B cell (primary cell): ENCODE measurements around the gene CIAO2B. TPM values are rescaled to one million over a fixed set of nuclear protein-coding genes. Genes with fewer than 3 reads are reported as not detected.

Experiments
- ATAC-seq: fragments of 200-7000 bp; cut with Tn5 transposase; one replicate; pipeline ENCODE4 v1.10.0; 2021; ENCODE audit warnings: low read depth, mild to moderate bottlenecking, moderate number of reproducible peaks, moderate library complexity
- CTCF ChIA-PET: fragments of 350-600 bp; sonication (Branson Sonifier 250); formaldehyde crosslinking; loops from one replicate; lab custom pipeline; 2021; ENCODE audit warnings: antibody characterized with exemption, inconsistent platforms; lab: Charles Lee
- POLR2A ChIA-PET: fragments of 350-600 bp; sonication (Branson Sonifier 250); formaldehyde crosslinking; loops from one replicate; lab custom pipeline; 2021; ENCODE audit warnings: antibody characterized with exemption; lab: Charles Lee
- DNase-seq: peaks from one replicate; pipeline ENCODE4 v3.0.0; 2013
- H2AFZ ChIP-seq: 2 replicates; pipeline ENCODE4 v1.6.1; 2012; ENCODE audit warnings: mild to moderate bottlenecking, low read depth, low read length; ENCODE audit not compliant: insufficient read depth, poor library complexity, severe bottlenecking
- H3K27ac ChIP-seq, 2 donors: 1 replicate in 1 of 2; 2 replicates in 1 of 2; pipeline ENCODE4 v1.5.1; 2012 to 2013; ENCODE audit warnings: low read length in 2 of 2, mild to moderate bottlenecking in 2 of 2, moderate library complexity in 1 of 2
- H3K27me3 ChIP-seq, 4 experiments: fragments of 200-600 bp in 1 of 4; sonication (generic) in 1 of 4; replicated peaks in 1 of 4; 1 replicate in 2 of 4; 2 replicates in 2 of 4; pipeline versions ENCODE4 v1.6.1 to v1.7.0; 2013 to 2016; ENCODE audit warnings: low read length in 3 of 4, mild to moderate bottlenecking in 2 of 4, mixed read lengths in 1 of 4, moderate library complexity in 1 of 4; ENCODE audit not compliant: insufficient read depth in 4 of 4, control insufficient read depth in 3 of 4; ENCODE audit errors: control extremely low read depth in 1 of 4
- H3K36me3 ChIP-seq, 2 experiments: replicated peaks in 1 of 2; 1 replicate in 1 of 2; 2 replicates in 1 of 2; pipeline versions ENCODE4 v1.6.1 to v1.7.1; 2013; ENCODE audit warnings: low read length in 1 of 2; ENCODE audit not compliant: insufficient read depth in 2 of 2, control insufficient read depth in 1 of 2; ENCODE audit errors: control extremely low read depth in 1 of 2, extremely low read depth in 1 of 2
- H3K4me1 ChIP-seq, 2 donors: fragments of 200-600 bp in 1 of 2; sonication (generic) in 1 of 2; 1 replicate in 1 of 2; 2 replicates in 1 of 2; pipeline versions ENCODE4 v1.5.1 to v1.6.1; 2013 to 2017; ENCODE audit warnings: low read length in 2 of 2; ENCODE audit not compliant: control insufficient read depth in 2 of 2, insufficient read depth in 2 of 2
- H3K4me2 ChIP-seq: replicated peaks from 2 replicates; pipeline ENCODE3; 2012; ENCODE audit warnings: mild to moderate bottlenecking, low read depth, low read length; ENCODE audit not compliant: poor library complexity, severe bottlenecking
- H3K4me3 ChIP-seq, 5 experiments: fragments of 200-600 bp in 1 of 5; sonication (generic) in 1 of 5; 1 replicate in 3 of 5; 2 replicates in 2 of 5; pipeline versions ENCODE4 v1.5.1 to v1.7.0; 2011 to 2016; ENCODE audit warnings: low read length in 4 of 5, mild to moderate bottlenecking in 4 of 5, low read depth in 2 of 5, control low read depth in 1 of 5, moderate library complexity in 1 of 5; ENCODE audit not compliant: insufficient read depth in 1 of 5; ENCODE audit errors: control extremely low read depth in 1 of 5, extremely low read depth in 1 of 5
- H3K79me2 ChIP-seq: fragments of 200-600 bp; sonication (generic); one replicate; pipeline ENCODE4 v1.6.0; 2016; ENCODE audit warnings: low read length; ENCODE audit not compliant: control insufficient read depth, insufficient read depth
- H3K9ac ChIP-seq: fragments of 200-600 bp; sonication (generic); 2 replicates; pipeline ENCODE4 v1.6.1; 2017; ENCODE audit warnings: mild to moderate bottlenecking, low read length, moderate library complexity
- H3K9me3 ChIP-seq, 3 donors: one replicate each; pipeline versions ENCODE4 v1.6.1 to v1.7.1; 2013; ENCODE audit warnings: low read length in 2 of 3; ENCODE audit not compliant: control insufficient read depth in 2 of 3, insufficient read depth in 1 of 3; ENCODE audit errors: control extremely low read depth in 1 of 3
- H4K20me1 ChIP-seq: 2 replicates; pipeline ENCODE4 v1.6.0; 2012; ENCODE audit warnings: mild to moderate bottlenecking, low read length; ENCODE audit not compliant: insufficient read depth, control insufficient read depth, poor library complexity, severe bottlenecking
- H3K27ac Mint-ChIP-seq: one replicate; pipeline ENCODE4 v1.8.0; 2021; ENCODE audit warnings: mixed read lengths
- H3K27me3 Mint-ChIP-seq: one replicate; pipeline ENCODE4 v1.8.0; 2021; ENCODE audit warnings: mixed read lengths
- H3K4me1 Mint-ChIP-seq: one replicate; pipeline ENCODE4 v1.8.0; 2021; ENCODE audit warnings: mixed read lengths
- H3K4me3 Mint-ChIP-seq: one replicate; pipeline ENCODE4 v1.8.0; 2021; ENCODE audit warnings: mixed read lengths
- H3K9me3 Mint-ChIP-seq: one replicate; pipeline ENCODE4 v1.8.0; 2022; ENCODE audit warnings: mixed read lengths; ENCODE audit not compliant: insufficient read depth
- EZH2 ChIP-seq: IDR thresholded peaks from 2 replicates; pipeline ENCODE4 v1.6.1; 2012; ENCODE audit warnings: borderline replicate concordance, low read depth, mild to moderate bottlenecking, moderate library complexity, low read length; ENCODE audit not compliant: insufficient read depth, poor library complexity, severe bottlenecking
- WGBS: methylation state at CpG from one replicate; pipeline ENCODE4 v1.1.5; 2013; ENCODE audit warnings: missing lambda C conversion rate; ENCODE audit not compliant: insufficient coverage; 5-methylcytosine and 5-hydroxymethylcytosine counted together
- intact Hi-C: fragments of 100-400 bp; cut with micrococcal nuclease; formaldehyde crosslinking; loops from one replicate; pipeline ENCODE4 v1.10.0; 2022
- polyA plus RNA-seq: library from polyadenylated mRNA; depleted of rRNA; stranded (reverse); fragments of >200 nt; gene quantifications from 2 replicates; pipeline ENCODE4 v1.2.3, GENCODE V29; 2012
- total RNA-seq, 2 donors: library from RNA; stranded (reverse); fragments of 120-200 nt in 1 of 2; gene quantifications; 1 replicate in 1 of 2; 2 replicates in 1 of 2; pipeline versions ENCODE4 v1.2.3 to v1.2.4, GENCODE V29; 2013 to 2022
- TF ChIP-seq, protein P1 (sequence below): fragments of 200-600 bp; IDR thresholded peaks from one replicate; pipeline ENCODE4 v1.8.0; 2022; ENCODE audit warnings: antibody characterized with exemption, mild to moderate bottlenecking

The CIAO2B gene
- total and polyA plus RNA-seq, 2 donors (not counting 1 experiment from before 2014, with no cell fraction given) = 60.6 to 159 TPM

DNA sequence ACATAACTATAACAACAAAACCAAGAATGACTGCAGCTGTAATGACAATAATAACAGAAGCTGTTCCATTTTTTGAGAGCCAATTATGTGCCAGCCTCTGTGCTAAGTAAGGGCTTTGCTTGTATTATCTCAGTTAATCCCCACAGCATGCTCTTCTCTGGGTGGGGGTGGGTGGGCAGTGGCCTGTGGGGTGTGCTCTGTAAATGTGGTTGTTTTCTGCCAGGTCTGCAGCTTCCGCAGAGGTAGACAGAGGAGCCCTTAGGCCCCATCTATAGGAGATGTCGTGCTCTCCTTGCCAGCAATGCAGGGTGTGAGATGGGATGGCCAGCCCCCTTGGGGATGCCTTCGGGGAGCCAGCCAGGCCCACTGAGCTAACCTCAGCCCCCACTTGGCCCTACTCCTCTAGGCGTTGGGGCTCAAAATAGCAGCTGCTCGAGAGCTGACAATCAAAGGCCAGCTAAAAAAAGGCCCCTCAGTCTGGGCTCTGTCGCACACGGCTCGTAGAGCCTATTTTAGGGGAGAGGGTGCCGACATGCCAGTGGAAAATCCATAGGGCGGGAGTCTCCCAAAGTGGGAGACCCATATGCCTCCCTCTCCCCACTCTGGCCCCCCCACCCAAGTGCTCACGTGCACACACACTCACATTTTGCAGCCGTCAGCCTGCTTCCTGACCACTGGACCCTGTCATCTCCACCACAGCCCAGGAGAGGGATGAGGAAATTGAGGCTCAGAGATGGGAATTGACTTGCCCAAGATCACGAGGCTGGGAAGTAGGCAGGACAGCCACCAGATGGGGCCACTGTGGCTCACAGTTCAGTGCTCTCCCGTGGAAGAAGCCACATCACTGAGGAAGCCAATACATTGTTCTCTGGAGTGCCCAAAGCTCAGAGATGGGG, 31.3 kb downstream of the CIAO2B start:
- H3K36me3 ChIP-seq = no peaks in the 10 kb centered on the region
- H2AFZ ChIP-seq = no peak overlapping the region
- ATAC-seq = no peak
- H3K4me3 Mint-ChIP-seq = no peak overlapping the region
- H3K27me3 ChIP-seq = peaks cover 0 to 3% (median 0%) of the 10 kb centered on the region in 4 experiments
- H3K9ac ChIP-seq = no peak overlapping the region
- H3K79me2 ChIP-seq = no peaks in the 10 kb centered on the region
- H3K27ac Mint-ChIP-seq = no peak overlapping the region
- H3K27ac ChIP-seq = no peak overlapping the region
- H3K4me1 Mint-ChIP-seq = no peaks in the 10 kb centered on the region
- ChIA-PET CTCF (interaction anchor here (0.7 kb wide), 1 partner anchor 35 kb away, joined by 3 read pairs; no protein-coding TSS in a partner anchor), POLR2A (no interaction called here)
- intact Hi-C loops = no loop called here
- H4K20me1 ChIP-seq = no peaks in the 10 kb centered on the region
- no peak overlapping the region for H3K4me2 ChIP-seq
- no peaks in the 10 kb centered on the region for H3K27me3 Mint-ChIP-seq
- no peak overlapping the region for H3K4me3 ChIP-seq
- WGBS = 55% methylated on average over 11 of the region's 14 CpGs
- no peak for DNase-seq
- no peaks in the 10 kb centered on the region for H3K9me3 Mint-ChIP-seq
- H3K9me3 ChIP-seq = no peaks in the 10 kb centered on the region
- no peaks in the 10 kb centered on the region for H3K4me1 ChIP-seq
- TF ChIP-seq, protein P1, sequence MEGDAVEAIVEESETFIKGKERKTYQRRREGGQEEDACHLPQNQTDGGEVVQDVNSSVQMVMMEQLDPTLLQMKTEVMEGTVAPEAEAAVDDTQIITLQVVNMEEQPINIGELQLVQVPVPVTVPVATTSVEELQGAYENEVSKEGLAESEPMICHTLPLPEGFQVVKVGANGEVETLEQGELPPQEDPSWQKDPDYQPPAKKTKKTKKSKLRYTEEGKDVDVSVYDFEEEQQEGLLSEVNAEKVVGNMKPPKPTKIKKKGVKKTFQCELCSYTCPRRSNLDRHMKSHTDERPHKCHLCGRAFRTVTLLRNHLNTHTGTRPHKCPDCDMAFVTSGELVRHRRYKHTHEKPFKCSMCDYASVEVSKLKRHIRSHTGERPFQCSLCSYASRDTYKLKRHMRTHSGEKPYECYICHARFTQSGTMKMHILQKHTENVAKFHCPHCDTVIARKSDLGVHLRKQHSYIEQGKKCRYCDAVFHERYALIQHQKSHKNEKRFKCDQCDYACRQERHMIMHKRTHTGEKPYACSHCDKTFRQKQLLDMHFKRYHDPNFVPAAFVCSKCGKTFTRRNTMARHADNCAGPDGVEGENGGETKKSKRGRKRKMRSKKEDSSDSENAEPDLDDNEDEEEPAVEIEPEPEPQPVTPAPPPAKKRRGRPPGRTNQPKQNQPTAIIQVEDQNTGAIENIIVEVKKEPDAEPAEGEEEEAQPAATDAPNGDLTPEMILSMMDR = no peak
- TF ChIP-seq EZH2 = no peak

DNA sequence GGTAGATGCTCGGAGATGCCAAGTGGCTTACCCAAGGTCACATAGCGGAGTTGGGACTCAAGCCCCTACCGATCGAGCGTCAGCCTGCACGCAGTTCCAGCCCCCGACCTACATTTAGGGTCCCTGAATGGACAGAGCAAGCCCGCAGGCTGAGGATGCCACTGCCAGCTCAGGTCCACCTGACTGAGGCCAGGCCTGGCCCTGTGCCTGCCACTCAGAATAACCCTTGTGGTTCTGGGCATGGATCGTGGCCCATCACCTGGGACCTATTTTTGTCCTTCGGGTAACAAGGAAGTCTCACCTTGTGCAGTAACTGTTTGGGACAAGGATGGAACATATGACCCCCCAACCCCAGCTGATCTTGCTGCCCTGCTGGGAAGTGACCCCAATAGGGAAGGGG, 32.6 kb downstream of the CIAO2B start:
- Histone ChIP-seq H2AFZ (no peak overlapping the region), H3K4me2 (no peak overlapping the region), H3K79me2 (no peaks in the 10 kb centered on the region), H3K9ac (no peak overlapping the region), H3K4me3 (no peak overlapping the region), H3K36me3 (no peaks in the 10 kb centered on the region), H3K9me3 (no peaks in the 10 kb centered on the region), H3K27me3 (peaks cover 0 to 3% (median 0%) of the 10 kb centered on the region in 4 experiments), H3K27ac (no peak overlapping the region), H3K4me1 (no peaks in the 10 kb centered on the region), H4K20me1 (no peaks in the 10 kb centered on the region)
- 96% methylated on average over 9 of the region's 10 CpGs for WGBS
- DNase-seq = no peak
- Mint-ChIP-seq H3K4me1 (no peaks in the 10 kb centered on the region), H3K27ac (no peak overlapping the region), H3K27me3 (no peaks in the 10 kb centered on the region), H3K4me3 (no peak overlapping the region), H3K9me3 (no peaks in the 10 kb centered on the region)
- TF ChIP-seq EZH2 = no peak
- TF ChIP-seq, protein P1 = no peak
- ATAC-seq = no peak
- intact Hi-C loops = no loop called here
- ChIA-PET POLR2A (no interaction called here), CTCF (interaction anchor here (0.9 kb wide), 1 partner anchor 35 kb away, joined by 3 read pairs; no protein-coding TSS in a partner anchor)
